HFFc6 (cell line): ENCODE measurements around the gene SLC44A3. TPM values are rescaled to one million over a fixed set of nuclear protein-coding genes. Genes with fewer than 3 reads are reported as not detected.
A peak's percentile ranks its signal among the peaks of the same experiment; 100 is the strongest.

ENCODE experiments used
- DNase-seq: peaks from one replicate; pipeline ENCODE4 v3.0.0-alpha.2; 2018
- H3K27ac Mint-ChIP-seq: 2 replicates; pipeline ENCODE4 v1.8.0; 2020; ENCODE audit warnings: mild to moderate bottlenecking, mixed read lengths
- H3K27me3 Mint-ChIP-seq: 2 replicates; pipeline ENCODE4 v1.8.0; 2021; ENCODE audit warnings: mild to moderate bottlenecking, moderate library complexity, mixed read lengths; ENCODE audit not compliant: insufficient read depth
- H3K36me3 Mint-ChIP-seq: 2 replicates; pipeline ENCODE4 v1.8.0; 2021; ENCODE audit warnings: low read depth, mixed read lengths
- H3K4me1 Mint-ChIP-seq: 2 replicates; pipeline ENCODE4 v1.8.0; 2020; ENCODE audit warnings: low read depth, mixed read lengths
- H3K4me3 Mint-ChIP-seq: 2 replicates; pipeline ENCODE4 v1.8.0; 2020; ENCODE audit warnings: mild to moderate bottlenecking, moderate library complexity, mixed read lengths
- H3K9me3 Mint-ChIP-seq: 2 replicates; pipeline ENCODE4 v1.8.0; 2020; ENCODE audit warnings: mild to moderate bottlenecking, mixed read lengths
- total RNA-seq, 6 experiments: library from RNA; stranded (reverse); fragmentation: NEBNext Ultra II Directional; extraction: Animal tissue kit (Norgen Biotek cat#: 25700); gene quantifications; 2 replicates in 1 of 6; 3 replicates in 5 of 6; pipeline ENCODE4 v1.2.3, GENCODE V29; 2021
- TF ChIP-seq, protein P1 (sequence below): fragments of 200-600 bp; sonication (generic); IDR thresholded peaks from 2 replicates; pipeline ENCODE4 v1.5.0; 2021; ENCODE audit warnings: antibody characterized with exemption, mild to moderate bottlenecking

SLC44A3 gene
- total RNA-seq, 6 experiments from 2014 or later = 0.62 to 1.8 (median 0.73) TPM

DNA sequence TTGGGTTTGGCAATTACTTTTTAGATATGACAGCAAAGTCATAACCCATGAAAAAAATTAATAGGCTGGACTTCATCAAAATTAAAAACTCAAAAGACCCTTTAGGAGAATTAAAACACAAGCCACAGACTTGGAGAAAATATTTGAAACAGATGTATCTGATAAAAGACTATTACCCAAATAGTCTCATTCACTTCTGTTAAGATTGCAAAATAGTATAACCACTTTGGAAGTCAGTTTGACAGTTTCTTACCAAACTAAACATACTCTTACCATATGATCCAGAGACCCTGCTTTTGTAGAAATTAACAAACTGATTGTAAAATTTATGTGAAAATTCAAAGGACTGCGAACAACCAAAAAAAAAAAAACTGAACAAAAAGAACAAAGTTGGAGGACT, 32.5 kb upstream of the SLC44A3 start:
- Mint-ChIP-seq H3K4me1 (peaks cover 51% of the 10 kb centered on the region), H3K9me3 (no peaks in the 10 kb centered on the region), H3K27ac (no peak overlapping the region), H3K27me3 (no peaks in the 10 kb centered on the region), H3K4me3 (no peak overlapping the region), H3K36me3 (no peaks in the 10 kb centered on the region)
- TF ChIP-seq, protein P1, sequence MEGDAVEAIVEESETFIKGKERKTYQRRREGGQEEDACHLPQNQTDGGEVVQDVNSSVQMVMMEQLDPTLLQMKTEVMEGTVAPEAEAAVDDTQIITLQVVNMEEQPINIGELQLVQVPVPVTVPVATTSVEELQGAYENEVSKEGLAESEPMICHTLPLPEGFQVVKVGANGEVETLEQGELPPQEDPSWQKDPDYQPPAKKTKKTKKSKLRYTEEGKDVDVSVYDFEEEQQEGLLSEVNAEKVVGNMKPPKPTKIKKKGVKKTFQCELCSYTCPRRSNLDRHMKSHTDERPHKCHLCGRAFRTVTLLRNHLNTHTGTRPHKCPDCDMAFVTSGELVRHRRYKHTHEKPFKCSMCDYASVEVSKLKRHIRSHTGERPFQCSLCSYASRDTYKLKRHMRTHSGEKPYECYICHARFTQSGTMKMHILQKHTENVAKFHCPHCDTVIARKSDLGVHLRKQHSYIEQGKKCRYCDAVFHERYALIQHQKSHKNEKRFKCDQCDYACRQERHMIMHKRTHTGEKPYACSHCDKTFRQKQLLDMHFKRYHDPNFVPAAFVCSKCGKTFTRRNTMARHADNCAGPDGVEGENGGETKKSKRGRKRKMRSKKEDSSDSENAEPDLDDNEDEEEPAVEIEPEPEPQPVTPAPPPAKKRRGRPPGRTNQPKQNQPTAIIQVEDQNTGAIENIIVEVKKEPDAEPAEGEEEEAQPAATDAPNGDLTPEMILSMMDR = no peak
- no peak for DNase-seq

DNA sequence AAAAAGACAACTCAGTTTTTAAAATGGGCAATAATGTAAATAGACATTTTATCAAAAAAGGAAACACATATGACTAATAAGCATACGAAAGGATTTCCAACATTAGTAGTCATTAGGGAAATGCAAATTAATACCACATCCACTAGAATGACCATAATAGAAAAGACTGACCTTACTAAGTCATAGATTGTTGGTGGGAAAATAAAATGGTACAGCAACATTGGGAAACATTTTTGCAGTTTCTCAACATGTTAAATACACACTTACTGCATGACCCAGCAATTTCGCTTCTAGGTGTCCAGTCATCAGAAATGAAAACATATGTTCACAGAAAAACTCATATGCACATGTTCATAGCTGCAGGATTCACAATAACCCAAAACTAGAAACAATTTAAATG, 29.9 kb upstream of the SLC44A3 start:
- DNase-seq = no peak
- Mint-ChIP-seq H3K4me3 (no peak overlapping the region), H3K4me1 (peaks cover 48% of the 10 kb centered on the region), H3K27ac (no peak overlapping the region), H3K9me3 (no peaks in the 10 kb centered on the region), H3K36me3 (peaks cover 4% of the 10 kb centered on the region; the same call in 1 of the 2 replicates), H3K27me3 (no peaks in the 10 kb centered on the region)
- TF ChIP-seq, protein P1 = no peak

GRCh38 chr1:94790670-94791069, 29.5 kb upstream of the SLC44A3 start:
- Mint-ChIP-seq H3K4me1 (peaks cover 50% of the 10 kb centered on the region), H3K4me3 (no peak overlapping the region), H3K27ac (no peak overlapping the region), H3K36me3 (peaks cover 7% of the 10 kb centered on the region; the same call in 1 of the 2 replicates), H3K27me3 (no peaks in the 10 kb centered on the region), H3K9me3 (no peaks in the 10 kb centered on the region)
- TF ChIP-seq, protein P1 = no peak
- no peak for DNase-seq

- Mint-ChIP-seq H3K36me3 (peaks cover 15% of the 10 kb centered on the region; the same call in 1 of the 2 replicates), H3K4me3 (peak overlapping the region; percentile 78), H3K27ac (peak overlapping the region; percentile 85), H3K4me1 (peaks cover 71% of the 10 kb centered on the region), H3K9me3 (no peaks in the 10 kb centered on the region), H3K27me3 (no peaks in the 10 kb centered on the region)
- TF ChIP-seq, protein P1 = peak; percentile 62
- DNase-seq = peak; percentile 84
Observed at GRCh38 chr1:94792473-94793295, 27.5 kb upstream of the SLC44A3 start.

DNA sequence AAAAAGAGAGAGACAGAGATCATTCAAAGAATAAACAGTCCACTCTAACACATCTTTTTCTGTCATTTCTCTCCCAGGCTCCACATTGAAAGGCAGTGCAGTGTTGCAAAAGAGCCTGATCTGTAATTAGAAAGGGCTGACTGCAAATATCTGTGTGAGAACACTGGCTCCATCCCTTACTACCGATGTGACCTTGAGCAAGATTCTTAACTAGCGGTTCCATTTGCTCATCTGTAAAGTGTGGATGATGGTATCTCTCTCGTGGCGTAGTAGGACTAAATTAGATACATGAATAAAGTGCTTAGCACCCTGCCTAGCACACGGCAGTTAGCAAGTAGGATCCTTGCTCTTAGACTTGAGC, 26.9 kb upstream of the SLC44A3 start:
- TF ChIP-seq, protein P1 = no peak
- H3K9me3 Mint-ChIP-seq = no peaks in the 10 kb centered on the region
- peak overlapping the region; percentile 78 for H3K4me3 Mint-ChIP-seq
- H3K27me3 Mint-ChIP-seq = no peaks in the 10 kb centered on the region
- DNase-seq = peak; percentile 61
- H3K36me3 Mint-ChIP-seq = peaks cover 15% of the 10 kb centered on the region; the same call in 1 of the 2 replicates
- H3K4me1 Mint-ChIP-seq = peaks cover 76% of the 10 kb centered on the region
- H3K27ac Mint-ChIP-seq = peak overlapping the region; percentile 85
